H9 (cell line): ENCODE data around the gene CNIH1. TPM values are rescaled to one million over a fixed set of nuclear protein-coding genes. Genes with fewer than 3 reads are reported as not detected.

ENCODE experiments used
- DNase-seq: peaks from one replicate; pipeline ENCODE4 v3.0.0-alpha.2; 2017
- H2AFZ ChIP-seq: one replicate; pipeline ENCODE4 v1.6.1; 2013; ENCODE audit warnings: mild to moderate bottlenecking, low read length, control low read depth, moderate library complexity
- H2AK5ac ChIP-seq: 2 replicates; pipeline ENCODE4 v1.6.1; 2013; ENCODE audit warnings: low read length, control low read depth, mixed read lengths; ENCODE audit not compliant: insufficient read length
- H2BK120ac ChIP-seq: one replicate; pipeline ENCODE4 v1.6.1; 2013; ENCODE audit warnings: low read depth, mild to moderate bottlenecking, low read length, control low read depth, inconsistent platforms; ENCODE audit not compliant: poor library complexity, severe bottlenecking
- H2BK12ac ChIP-seq: 2 replicates; pipeline ENCODE4 v1.6.1; 2013; ENCODE audit warnings: low read length, control low read depth, mixed read lengths, low read depth; ENCODE audit not compliant: insufficient read length
- H2BK15ac ChIP-seq: 2 replicates; pipeline ENCODE4 v1.6.1; 2013; ENCODE audit warnings: low read depth, low read length, control low read depth
- H2BK20ac ChIP-seq: one replicate; pipeline ENCODE4 v1.6.1; 2013; ENCODE audit warnings: low read depth, mild to moderate bottlenecking, low read length, control low read depth, inconsistent platforms; ENCODE audit not compliant: poor library complexity, severe bottlenecking
- H2BK5ac ChIP-seq: 2 replicates; pipeline ENCODE4 v1.6.1; 2013; ENCODE audit warnings: low read length, control low read depth, mixed read lengths; ENCODE audit not compliant: insufficient read length
- H3K14ac ChIP-seq: 2 replicates; pipeline ENCODE4 v1.6.1; 2013; ENCODE audit warnings: low read length, control low read depth; ENCODE audit not compliant: insufficient read depth
- H3K18ac ChIP-seq: 2 replicates; pipeline ENCODE4 v1.6.1; 2013; ENCODE audit warnings: low read depth, mild to moderate bottlenecking, mixed read lengths, low read length, control low read depth; ENCODE audit not compliant: insufficient read length
- H3K23ac ChIP-seq: 2 replicates; pipeline ENCODE4 v1.6.1; 2013; ENCODE audit warnings: low read length, control low read depth, mixed read lengths, low read depth; ENCODE audit not compliant: insufficient read length
- H3K23me2 ChIP-seq: 2 replicates; pipeline ENCODE4 v1.6.1; 2013; ENCODE audit warnings: low read depth, mild to moderate bottlenecking, mixed read lengths, low read length, control low read depth; ENCODE audit not compliant: insufficient read length, poor library complexity, severe bottlenecking
- H3K27ac ChIP-seq: 2 replicates; pipeline ENCODE4 v1.5.1; 2013; ENCODE audit warnings: low read length, control low read depth, mixed read lengths, low read depth; ENCODE audit not compliant: insufficient read length
- H3K27me3 ChIP-seq: 2 replicates; pipeline ENCODE4 v1.6.1; 2013; ENCODE audit warnings: low read length, control low read depth, inconsistent platforms; ENCODE audit not compliant: insufficient read depth
- H3K4ac ChIP-seq: 2 replicates; pipeline ENCODE4 v1.6.1; 2013; ENCODE audit warnings: low read depth, mild to moderate bottlenecking, control low read depth, inconsistent platforms, low read length, moderate library complexity
- H3K4me1 ChIP-seq: 2 replicates; pipeline ENCODE4 v1.6.1; 2013; ENCODE audit warnings: low read length, control low read depth, inconsistent platforms; ENCODE audit not compliant: insufficient read depth
- H3K4me2 ChIP-seq: 2 replicates; pipeline ENCODE4 v1.6.1; 2013; ENCODE audit warnings: low read length, control low read depth, mixed read lengths; ENCODE audit not compliant: insufficient read length, insufficient read depth
- H3K56ac ChIP-seq: 2 replicates; pipeline ENCODE4 v1.6.1; 2013; ENCODE audit warnings: low read depth, mild to moderate bottlenecking, mixed read lengths, low read length, control low read depth; ENCODE audit not compliant: insufficient read length
- H3K79me1 ChIP-seq: 2 replicates; pipeline ENCODE4 v1.6.1; 2013; ENCODE audit warnings: low read depth, mild to moderate bottlenecking, moderate library complexity, low read length, control low read depth, inconsistent platforms; ENCODE audit not compliant: insufficient read depth, poor library complexity, severe bottlenecking
- H3K79me2 ChIP-seq: 2 replicates; pipeline ENCODE4 v1.6.1; 2013; ENCODE audit warnings: low read length, control low read depth, inconsistent platforms; ENCODE audit not compliant: insufficient read depth
- H3K9ac ChIP-seq: 2 replicates; pipeline ENCODE4 v1.6.1; 2013; ENCODE audit warnings: low read length, control low read depth, mixed read lengths; ENCODE audit not compliant: insufficient read length; ENCODE audit errors: extremely low read depth
- H3K9me3 ChIP-seq: one replicate; pipeline ENCODE4 v1.6.1; 2013; ENCODE audit warnings: low read depth, low read length, inconsistent platforms; ENCODE audit not compliant: control insufficient read depth
- H3T11ph ChIP-seq: one replicate; pipeline ENCODE4 v1.6.1; 2013; ENCODE audit warnings: mild to moderate bottlenecking, low read length, control low read depth, inconsistent platforms
- H4K20me1 ChIP-seq: one replicate; pipeline ENCODE4 v1.6.1; 2013; ENCODE audit not compliant: control insufficient read depth, insufficient read length, insufficient read depth
- H4K5ac ChIP-seq: 2 replicates; pipeline ENCODE4 v1.6.1; 2013; ENCODE audit warnings: low read depth, mild to moderate bottlenecking, mixed read lengths, low read length, control low read depth; ENCODE audit not compliant: insufficient read length
- H4K8ac ChIP-seq: replicated peaks from 2 replicates; pipeline ENCODE4 v1.6.1; 2013; ENCODE audit warnings: low read length, control low read depth, mixed read lengths, low read depth; ENCODE audit not compliant: insufficient read length
- H4K91ac ChIP-seq: 2 replicates; pipeline ENCODE4 v1.6.1; 2013; ENCODE audit warnings: low read depth, mild to moderate bottlenecking, moderate library complexity, mixed read lengths, low read length, control low read depth; ENCODE audit not compliant: insufficient read length
- H3K27ac Mint-ChIP-seq, 3 experiments: 2 replicates in 2 of 3; 3 replicates in 1 of 3; pipeline ENCODE4 v1.8.0; 2020 to 2021; ENCODE audit warnings: mixed read lengths in 3 of 3, mild to moderate bottlenecking in 1 of 3, moderate library complexity in 1 of 3
- H3K27me3 Mint-ChIP-seq: 2 replicates; pipeline ENCODE4 v1.8.0; 2021; ENCODE audit warnings: low read depth, mild to moderate bottlenecking, moderate library complexity, mixed read lengths
- H3K36me3 Mint-ChIP-seq, 3 experiments: 2 replicates in 2 of 3; 3 replicates in 1 of 3; pipeline ENCODE4 v1.8.0; 2020 to 2021; ENCODE audit warnings: low read depth in 3 of 3, mixed read lengths in 3 of 3; ENCODE audit not compliant: insufficient read depth in 1 of 3
- H3K4me1 Mint-ChIP-seq, 2 experiments: 2 replicates each; pipeline ENCODE4 v1.8.0; 2020; ENCODE audit warnings: mixed read lengths in 2 of 2
- H3K4me3 Mint-ChIP-seq, 2 experiments: 2 replicates in 1 of 2; 3 replicates in 1 of 2; pipeline ENCODE4 v1.8.0; 2020 to 2021; ENCODE audit warnings: mild to moderate bottlenecking in 2 of 2, mixed read lengths in 2 of 2, moderate library complexity in 1 of 2
- H3K9me3 Mint-ChIP-seq, 2 experiments: 2 replicates in 1 of 2; 3 replicates in 1 of 2; pipeline ENCODE4 v1.8.0; 2020; ENCODE audit warnings: mild to moderate bottlenecking in 2 of 2, mixed read lengths in 2 of 2, moderate library complexity in 1 of 2
- WGBS: extraction: QIAGEN DNeasy Blood & Tissue Kit; methylation state at CpG from one replicate; pipeline ENCODE4 v1.1.7; 2013; ENCODE audit warnings: missing lambda C conversion rate, low lambda C conversion rate, mixed read lengths; ENCODE audit not compliant: insufficient read length; ENCODE audit errors: extremely low coverage; 5-methylcytosine and 5-hydroxymethylcytosine counted together
- total RNA-seq: library from RNA; stranded (reverse); gene quantifications from 2 replicates; pipeline ENCODE4 v1.2.1, GENCODE V29; 2021
- TF ChIP-seq, protein P1 (sequence below): fragments of 200-600 bp; sonication (generic); conservative IDR thresholded peaks from 3 replicates; pipeline ENCODE4 v1.8.0; 2021; ENCODE audit warnings: antibody characterized with exemption, mild to moderate bottlenecking

Gene CNIH1
- total RNA-seq, 1 experiment from 2014 or later: 99.3 TPM

GRCh38 chr14:54427871-54428270, 13.3 kb downstream of the CNIH1 start:
- H3K79me2 ChIP-seq: peaks cover 4% of the 10 kb centered on the region; the same call in 1 of the 2 replicates
- Mint-ChIP-seq H3K4me3 (no peak overlapping the region), H3K36me3 (peaks cover 24 to 57% (median 55%) of the 10 kb centered on the region in 3 experiments; a peak in 6 of 7 replicates), H3K9me3 (no peaks in the 10 kb centered on the region), H3K27ac (peak overlapping the region in 1 of 3 experiments; percentile 17; a peak in 1 of 7 replicates), H3K4me1 (peaks cover 7 to 8% of the 10 kb centered on the region in 2 experiments), H3K27me3 (no peaks in the 10 kb centered on the region)
- no peak overlapping the region for H2BK15ac ChIP-seq
- no peaks in the 10 kb centered on the region for H3K79me1 ChIP-seq
- no CpG with 5 or more reads among the region's 3 CpGs for WGBS
- H3K9me3 ChIP-seq: no peaks in the 10 kb centered on the region
- no peak overlapping the region for H2BK12ac ChIP-seq
- H3K4ac ChIP-seq: no peak overlapping the region
- H4K20me1 ChIP-seq: no peaks in the 10 kb centered on the region
- H3K4me2 ChIP-seq: no peak overlapping the region
- no peak overlapping the region for H2BK5ac ChIP-seq
- H4K91ac ChIP-seq: no peak overlapping the region
- no peak overlapping the region for H2AK5ac ChIP-seq
- no peak overlapping the region for H2BK20ac ChIP-seq
- H3K23ac ChIP-seq: no peak overlapping the region
- no peak overlapping the region for H4K5ac ChIP-seq
- H3K27ac ChIP-seq: no peak overlapping the region
- H4K8ac ChIP-seq: no peak overlapping the region
- H3K18ac ChIP-seq: no peak overlapping the region
- no peak overlapping the region for H3K9ac ChIP-seq
- TF ChIP-seq, protein P1, sequence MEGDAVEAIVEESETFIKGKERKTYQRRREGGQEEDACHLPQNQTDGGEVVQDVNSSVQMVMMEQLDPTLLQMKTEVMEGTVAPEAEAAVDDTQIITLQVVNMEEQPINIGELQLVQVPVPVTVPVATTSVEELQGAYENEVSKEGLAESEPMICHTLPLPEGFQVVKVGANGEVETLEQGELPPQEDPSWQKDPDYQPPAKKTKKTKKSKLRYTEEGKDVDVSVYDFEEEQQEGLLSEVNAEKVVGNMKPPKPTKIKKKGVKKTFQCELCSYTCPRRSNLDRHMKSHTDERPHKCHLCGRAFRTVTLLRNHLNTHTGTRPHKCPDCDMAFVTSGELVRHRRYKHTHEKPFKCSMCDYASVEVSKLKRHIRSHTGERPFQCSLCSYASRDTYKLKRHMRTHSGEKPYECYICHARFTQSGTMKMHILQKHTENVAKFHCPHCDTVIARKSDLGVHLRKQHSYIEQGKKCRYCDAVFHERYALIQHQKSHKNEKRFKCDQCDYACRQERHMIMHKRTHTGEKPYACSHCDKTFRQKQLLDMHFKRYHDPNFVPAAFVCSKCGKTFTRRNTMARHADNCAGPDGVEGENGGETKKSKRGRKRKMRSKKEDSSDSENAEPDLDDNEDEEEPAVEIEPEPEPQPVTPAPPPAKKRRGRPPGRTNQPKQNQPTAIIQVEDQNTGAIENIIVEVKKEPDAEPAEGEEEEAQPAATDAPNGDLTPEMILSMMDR: no peak
- H2AFZ ChIP-seq: no peak overlapping the region
- no peak overlapping the region for H3T11ph ChIP-seq
- no peaks in the 10 kb centered on the region for H3K4me1 ChIP-seq
- no peak overlapping the region for H3K14ac ChIP-seq
- no peak overlapping the region for H3K56ac ChIP-seq
- no peak for DNase-seq
- H3K23me2 ChIP-seq: no peaks in the 10 kb centered on the region
- H2BK120ac ChIP-seq: no peak overlapping the region
- H3K27me3 ChIP-seq: no peaks in the 10 kb centered on the region
